GM12891 (cell line): ENCODE measurements around the gene ATP13A2.

Experiments
- DNase-seq: peaks from one replicate; pipeline ENCODE4 v3.0.0; 2011; ENCODE audit warnings: low spot score; ENCODE audit not compliant: insufficient read length
- FAIRE-seq: peaks from 2 replicates; lab custom pipeline; 2011; peaks lifted over from hg19 to GRCh38; lab: Jason Lieb, UNC
- PAX5 ChIP-seq: IDR thresholded peaks from 2 replicates; pipeline ENCODE4 v1.6.1; 2011; ENCODE audit warnings: low read length, moderate library complexity, mild to moderate bottlenecking; ENCODE audit not compliant: insufficient read depth, severe bottlenecking
- POLR2A ChIP-seq: IDR thresholded peaks from 2 replicates; pipeline ENCODE4 v1.6.1; 2011; ENCODE audit warnings: low read depth, low read length, control low read depth
- POLR2AphosphoS5 ChIP-seq: IDR thresholded peaks from 2 replicates; pipeline ENCODE4 v1.6.1; 2011; ENCODE audit warnings: low read depth, low read length, control low read depth
- POU2F2 ChIP-seq: IDR thresholded peaks from 2 replicates; pipeline ENCODE4 v1.6.1; 2011; ENCODE audit warnings: low read depth, mild to moderate bottlenecking, control low read depth, low read length, moderate library complexity
- SPI1 ChIP-seq: IDR thresholded peaks from 2 replicates; pipeline ENCODE4 v1.6.1; 2011; ENCODE audit warnings: low read depth, low read length, control low read depth
- TAF1 ChIP-seq: IDR thresholded peaks from 2 replicates; pipeline ENCODE4 v1.6.1; 2011; ENCODE audit warnings: low read depth, low read length, control low read depth

ATP13A2 gene

GRCh38 chr1:17004466-17005364 lies 7.0 kb downstream of the ATP13A2 start:
- no peak for DNase-seq
- no peak for FAIRE-seq
- TF ChIP-seq PAX5: no peak
- no peak for TF ChIP-seq POLR2AphosphoS5
- TF ChIP-seq POLR2A: no peak
- TF ChIP-seq POU2F2: no peak
- TF ChIP-seq SPI1: no peak
- TF ChIP-seq TAF1: no peak

- TF ChIP-seq POLR2AphosphoS5: no peak
- no peak for TF ChIP-seq POU2F2
- no peak for TF ChIP-seq SPI1
- TF ChIP-seq PAX5: no peak
- TF ChIP-seq TAF1: no peak
- TF ChIP-seq POLR2A: no peak
- DNase-seq (no peak), FAIRE-seq (no peak)
Observed at GRCh38 chr1:17002524-17002902, 9.2 kb downstream of the ATP13A2 start.

DNA sequence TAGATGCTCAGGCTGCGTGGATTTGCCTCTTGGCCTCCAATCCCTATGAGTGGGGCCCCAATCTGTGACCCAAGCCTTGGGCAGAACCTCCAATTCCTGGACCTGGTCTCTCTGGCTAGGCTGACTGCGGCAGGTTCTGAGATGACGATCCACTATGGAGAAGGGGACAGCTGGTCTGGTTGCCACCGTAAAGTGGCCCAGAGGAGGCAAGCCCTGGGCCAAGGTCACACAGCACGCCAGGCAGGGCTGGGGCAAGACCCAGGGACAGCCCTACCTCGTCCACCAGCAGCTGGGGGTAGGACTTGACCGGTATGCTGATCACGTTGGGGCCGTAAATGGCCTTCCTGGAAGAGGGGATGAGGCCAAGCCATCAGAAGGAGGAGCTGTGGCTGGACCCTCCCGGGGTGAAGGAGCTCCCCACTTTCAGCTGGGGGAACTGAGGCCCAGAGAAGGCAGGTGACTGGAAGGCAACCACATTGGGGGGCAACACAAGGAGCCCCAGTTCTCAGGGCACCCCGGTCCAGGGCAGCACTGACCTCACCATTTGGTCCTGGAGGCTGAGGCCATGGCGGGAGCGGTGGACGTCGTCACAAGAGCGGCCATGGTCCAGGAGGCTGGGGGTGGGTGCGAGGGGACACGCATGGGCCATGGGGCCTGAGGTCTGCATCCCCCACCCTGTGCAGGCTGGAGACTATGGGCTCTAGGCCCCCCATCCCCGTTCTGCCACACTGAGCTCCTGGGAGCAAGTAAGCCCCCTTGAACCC lies 9.8 kb downstream of the ATP13A2 start:
- no peak for DNase-seq
- TF ChIP-seq PAX5: no peak
- no peak for TF ChIP-seq POLR2AphosphoS5
- no peak for TF ChIP-seq TAF1
- TF ChIP-seq POU2F2: no peak
- TF ChIP-seq SPI1: no peak
- no peak for TF ChIP-seq POLR2A
- FAIRE-seq: no peak

DNA sequence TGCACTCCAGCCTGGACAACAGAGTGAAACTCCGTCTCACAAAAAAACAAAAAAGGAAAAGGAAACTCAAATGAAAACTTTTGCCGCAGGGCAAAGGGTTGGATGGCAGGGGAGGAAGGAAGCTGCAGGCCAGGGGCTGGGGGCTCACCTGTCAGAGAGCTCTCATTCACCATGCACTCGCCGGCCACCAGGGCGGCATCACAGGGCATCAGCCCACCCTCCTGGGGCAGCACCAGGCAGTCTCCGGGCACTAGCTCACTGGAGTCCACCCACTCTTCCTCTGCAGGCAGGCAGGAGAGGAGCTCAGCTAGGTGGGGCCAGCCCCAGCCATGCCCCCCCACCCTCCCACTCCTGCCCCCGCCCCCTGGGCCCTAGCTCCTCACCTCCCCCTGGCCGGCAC lies 11.9 kb downstream of the ATP13A2 start:
- DNase-seq (peak; percentile 11), FAIRE-seq (no peak)
- TF ChIP-seq SPI1: no peak
- no peak for TF ChIP-seq TAF1
- no peak for TF ChIP-seq PAX5
- no peak for TF ChIP-seq POU2F2
- TF ChIP-seq POLR2A: no peak
- no peak for TF ChIP-seq POLR2AphosphoS5

DNA sequence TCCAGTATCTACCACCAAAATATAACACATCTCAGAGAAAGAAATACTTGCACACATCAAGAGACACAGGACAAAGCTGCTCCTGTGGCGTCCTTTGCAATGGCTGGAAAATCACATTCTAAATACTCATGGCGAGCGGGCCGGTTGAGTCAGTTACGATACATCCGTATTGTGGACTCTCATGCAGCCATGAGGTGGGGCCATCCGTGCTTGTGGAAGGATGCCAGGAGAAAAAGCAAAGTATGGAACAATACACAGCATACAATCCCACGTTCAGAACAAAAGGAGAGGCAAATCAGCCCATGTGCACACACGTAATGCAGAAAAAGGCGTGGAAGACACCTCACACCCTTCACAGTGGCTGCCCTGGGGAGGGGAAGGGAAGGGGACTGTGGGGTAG lies 13.1 kb downstream of the ATP13A2 start:
- FAIRE-seq: no peak
- TF ChIP-seq SPI1 (no peak), TAF1 (no peak), POU2F2 (no peak), PAX5 (no peak), POLR2A (no peak)
- peak; percentile 5 for DNase-seq

GRCh38 chr1:16996845-16997244 lies 14.9 kb downstream of the ATP13A2 start:
- DNase-seq: no peak
- FAIRE-seq: no peak
- TF ChIP-seq POLR2AphosphoS5 (no peak), POLR2A (no peak), SPI1 (no peak), TAF1 (no peak), PAX5 (no peak), POU2F2 (no peak)

DNA sequence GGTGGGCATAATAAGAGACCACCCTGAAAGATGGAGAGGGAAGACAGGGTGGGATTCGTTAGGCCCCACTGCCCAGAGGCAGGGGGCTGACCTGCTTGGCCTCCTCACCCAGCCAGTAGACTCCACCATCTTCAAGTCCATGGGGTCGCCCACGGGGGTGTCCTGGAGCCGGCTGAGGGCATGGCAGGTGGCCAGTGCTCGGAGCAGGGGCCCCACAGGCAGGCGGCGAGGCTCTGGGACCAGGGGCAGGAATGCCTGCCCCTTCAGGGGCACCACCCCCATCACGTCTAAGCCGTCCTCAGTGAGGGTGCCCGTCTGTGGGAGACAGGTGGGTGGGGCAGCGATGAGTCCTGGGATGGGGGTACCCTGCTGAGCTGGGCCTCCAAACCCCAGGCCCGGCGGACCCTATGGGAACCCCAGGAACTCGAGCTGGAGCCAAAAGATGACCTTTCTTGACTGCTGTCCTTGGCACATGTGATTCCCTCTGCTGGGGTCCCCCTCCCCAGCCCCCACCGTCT lies 18.1 kb downstream of the ATP13A2 start:
- TF ChIP-seq PAX5: no peak
- TF ChIP-seq TAF1: no peak
- TF ChIP-seq POU2F2: no peak
- no peak for TF ChIP-seq SPI1
- no peak for TF ChIP-seq POLR2A
- FAIRE-seq (no peak), DNase-seq (no peak)

DNA sequence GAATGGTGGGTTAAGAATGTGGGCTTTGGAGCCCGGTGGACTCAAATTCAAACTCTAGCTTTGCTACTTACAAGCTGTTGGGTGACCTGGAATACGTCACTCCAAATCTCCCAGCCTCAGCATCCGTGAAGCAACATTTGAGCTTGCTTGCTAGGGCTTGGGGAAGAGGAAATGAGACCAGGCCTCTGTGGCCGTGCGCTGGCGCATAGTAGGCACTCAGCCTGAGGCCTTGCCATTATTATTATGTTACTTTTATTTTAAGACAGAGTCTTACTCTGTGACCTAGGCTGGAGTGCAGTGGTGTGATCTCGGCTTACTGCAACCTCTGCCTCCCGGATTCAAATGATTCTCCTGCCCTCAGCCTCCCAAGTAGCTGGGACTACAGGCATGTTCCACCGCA lies 19.1 kb downstream of the ATP13A2 start:
- no peak for FAIRE-seq

DNA sequence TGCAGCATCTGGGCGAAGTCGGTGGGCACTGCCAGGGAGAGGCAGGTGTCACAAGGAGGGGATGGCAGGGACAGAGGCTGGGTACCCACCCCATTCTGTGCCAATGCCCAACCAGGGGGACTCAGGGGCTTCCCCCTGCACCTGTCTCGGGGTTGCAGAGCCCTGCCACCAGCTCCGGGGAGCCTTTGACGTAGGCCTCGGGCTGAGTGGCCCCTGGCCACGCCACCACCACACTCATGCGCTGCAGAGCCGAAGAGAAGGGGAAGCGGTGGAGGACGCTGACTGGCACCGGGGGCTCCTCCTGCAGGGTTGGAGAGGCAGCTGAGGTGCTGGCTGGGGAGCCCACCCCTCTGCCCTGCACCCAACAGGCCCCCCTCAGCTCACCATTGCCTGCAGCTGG lies 19.6 kb downstream of the ATP13A2 start:
- FAIRE-seq (no peak), DNase-seq (no peak)
- TF ChIP-seq SPI1 (no peak), POLR2AphosphoS5 (no peak), TAF1 (no peak), PAX5 (no peak), POLR2A (no peak), POU2F2 (no peak)

More for the DNA sequence above, 19.1 kb downstream of the ATP13A2 start:
- DNase-seq: no peak
- no peak for TF ChIP-seq PAX5
- no peak for TF ChIP-seq POLR2AphosphoS5
- no peak for TF ChIP-seq TAF1
- TF ChIP-seq SPI1: no peak
- TF ChIP-seq POLR2A: no peak
- no peak for TF ChIP-seq POU2F2

DNA sequence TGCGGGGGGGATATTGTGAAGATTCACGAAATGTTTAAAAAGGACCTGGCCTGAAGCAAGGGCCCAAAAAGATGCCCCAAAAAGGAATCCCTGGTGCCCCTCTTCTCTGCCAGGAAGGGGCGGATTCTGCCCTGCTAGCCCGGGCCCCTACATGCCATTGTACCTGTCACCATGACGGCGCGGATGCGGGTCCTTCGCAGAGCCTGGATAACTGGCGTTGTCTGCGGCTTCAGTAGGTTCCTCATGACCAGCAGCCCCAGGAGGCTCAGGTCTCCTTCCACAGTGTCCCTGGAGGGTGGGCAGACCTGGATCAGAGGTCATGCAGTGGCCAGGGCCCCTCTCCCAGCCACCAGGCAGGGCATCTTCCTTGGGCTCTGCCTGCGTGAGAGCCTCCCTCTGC lies 20.2 kb downstream of the ATP13A2 start:
- TF ChIP-seq POU2F2 (no peak), POLR2AphosphoS5 (no peak), POLR2A (no peak), SPI1 (no peak), PAX5 (no peak), TAF1 (no peak)
- FAIRE-seq (no peak), DNase-seq (no peak)
